Stimulated activated effector memory CD8-positive, alpha-beta T cell treated with anti-CD3 and anti-CD28 coated beads, Interleukin-12 subunit alpha, Interleukin-12 subunit beta, amount 100 ng/mL, for 72 hours (primary cell): ENCODE measurements around the gene CD58.

ENCODE experiments used
- ATAC-seq: fragments of 150-1000 bp; cut with Tn5 transposase; 2 replicates; pipeline ENCODE4 v1.10.0; 2021
- DNase-seq, 2 donors: peaks; one replicate each; pipeline ENCODE4 v3.0.0; 2021 to 2022; ENCODE audit warnings: low spot score in 2 of 2
- H3K27ac Mint-ChIP-seq: one replicate; pipeline ENCODE4 v1.8.0; 2022; ENCODE audit warnings: mild to moderate bottlenecking, mixed read lengths
- H3K36me3 Mint-ChIP-seq: one replicate; pipeline ENCODE4 v1.8.0; 2022; ENCODE audit warnings: mild to moderate bottlenecking, mixed read lengths
- H3K4me1 Mint-ChIP-seq: one replicate; pipeline ENCODE4 v1.8.0; 2022; ENCODE audit warnings: mixed read lengths
- H3K4me3 Mint-ChIP-seq: one replicate; pipeline ENCODE4 v1.8.0; 2022; ENCODE audit warnings: mild to moderate bottlenecking, mixed read lengths
- H3K9me3 Mint-ChIP-seq: one replicate; pipeline ENCODE4 v1.8.0; 2022; ENCODE audit warnings: mixed read lengths

CD58 gene

DNA sequence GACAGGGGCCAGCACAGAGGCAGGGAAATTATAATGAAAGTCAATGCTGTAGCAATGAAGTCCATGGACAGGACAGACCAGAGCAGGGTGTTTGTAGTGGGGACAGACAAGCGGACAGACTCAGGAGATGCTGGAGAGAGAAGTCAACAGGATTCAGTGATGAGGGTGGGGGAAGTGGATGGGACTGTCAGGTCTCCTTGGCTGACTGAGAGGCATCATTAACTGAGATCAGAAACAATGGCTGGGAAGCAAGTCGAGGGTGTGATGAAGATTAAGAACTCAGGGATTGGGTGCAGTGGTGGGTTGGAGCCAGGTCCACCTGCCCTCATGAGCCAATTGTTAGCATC lies 25.5 kb downstream of the CD58 start:
- peak overlapping the region; percentile 83 for H3K4me3 Mint-ChIP-seq
- H3K4me1 Mint-ChIP-seq: peaks cover 84% of the 10 kb centered on the region

DNA sequence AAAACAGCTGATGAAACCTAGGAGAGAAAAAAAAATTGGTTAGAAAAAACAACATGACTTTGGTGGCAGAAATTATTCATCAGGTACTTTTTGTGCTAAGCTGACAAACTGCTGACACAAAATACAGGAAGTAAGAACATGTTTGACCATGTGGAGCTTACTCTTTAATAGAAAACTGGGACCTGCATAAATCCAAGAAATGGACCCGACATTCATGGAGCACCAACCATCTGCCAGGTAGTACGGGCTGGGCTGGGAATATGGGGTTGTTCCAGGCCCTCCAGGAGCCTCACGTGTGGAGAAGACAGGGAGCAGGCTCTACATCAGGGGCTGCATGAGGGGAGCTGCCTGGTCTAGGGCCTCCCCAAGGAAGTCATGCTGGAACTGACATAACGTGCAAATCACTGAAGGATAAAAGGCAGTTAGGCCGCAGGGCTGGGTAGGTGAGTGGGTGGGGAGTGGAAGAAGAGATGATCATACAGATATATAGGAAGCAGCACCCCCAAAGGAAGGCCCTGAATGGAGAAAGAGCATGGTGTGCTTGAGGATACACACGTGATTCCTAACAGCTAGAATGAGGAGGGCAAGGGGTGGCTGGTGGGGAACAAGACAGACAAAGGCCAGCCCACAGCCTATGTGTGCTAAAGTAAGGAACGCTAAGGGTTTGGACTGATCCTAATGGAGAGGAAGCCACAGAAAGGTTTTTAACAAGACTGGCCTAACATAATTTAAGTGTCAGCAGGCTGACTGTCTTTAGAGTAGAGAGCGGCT lies 26.1 kb downstream of the CD58 start:
- Mint-ChIP-seq H3K4me1 (peaks cover 86% of the 10 kb centered on the region), H3K27ac (peak overlapping the region; percentile 98), H3K36me3 (peaks cover 82% of the 10 kb centered on the region), H3K4me3 (peak overlapping the region; percentile 83), H3K9me3 (no peaks in the 10 kb centered on the region)
- ATAC-seq (peak; percentile 69), DNase-seq (peak in 1 of 2 donors; percentile 77)

More for the DNA sequence above, 25.5 kb downstream of the CD58 start:
- H3K9me3 Mint-ChIP-seq: no peaks in the 10 kb centered on the region
- ATAC-seq (no peak), DNase-seq (peak in 1 of 2 donors; percentile 51)
- H3K36me3 Mint-ChIP-seq: peaks cover 79% of the 10 kb centered on the region
- peak overlapping the region; percentile 98 for H3K27ac Mint-ChIP-seq

GRCh38 chr1:116540088-116540487 lies 30.7 kb downstream of the CD58 start:
- H3K9me3 Mint-ChIP-seq: peaks cover 3% of the 10 kb centered on the region
- peak overlapping the region; percentile 8 for H3K4me3 Mint-ChIP-seq
- ATAC-seq (peak; percentile 65), DNase-seq (peak in 1 of 2 donors; percentile 46)
- peaks cover 99% of the 10 kb centered on the region for H3K36me3 Mint-ChIP-seq
- H3K27ac Mint-ChIP-seq: peak overlapping the region; percentile 14
- H3K4me1 Mint-ChIP-seq: peaks cover 76% of the 10 kb centered on the region

GRCh38 chr1:116538544-116538943 lies 32.3 kb downstream of the CD58 start:
- peak; percentile 98 for ATAC-seq
- H3K9me3 Mint-ChIP-seq: peaks cover 3% of the 10 kb centered on the region
- H3K27ac Mint-ChIP-seq: peak overlapping the region; percentile 14
- H3K36me3 Mint-ChIP-seq: peaks cover 99% of the 10 kb centered on the region
- peak overlapping the region; percentile 8 for H3K4me3 Mint-ChIP-seq
- no peak for DNase-seq
- H3K4me1 Mint-ChIP-seq: peaks cover 71% of the 10 kb centered on the region

- no peak for DNase-seq
- Mint-ChIP-seq H3K4me1 (peaks cover 70% of the 10 kb centered on the region), H3K4me3 (peak overlapping the region; percentile 8), H3K9me3 (peaks cover 3% of the 10 kb centered on the region), H3K36me3 (peaks cover 99% of the 10 kb centered on the region), H3K27ac (peak overlapping the region; percentile 14)
- no peak for ATAC-seq
These were observed 32.9 kb downstream of the CD58 start for GRCh38 chr1:116537898-116538297.

DNA sequence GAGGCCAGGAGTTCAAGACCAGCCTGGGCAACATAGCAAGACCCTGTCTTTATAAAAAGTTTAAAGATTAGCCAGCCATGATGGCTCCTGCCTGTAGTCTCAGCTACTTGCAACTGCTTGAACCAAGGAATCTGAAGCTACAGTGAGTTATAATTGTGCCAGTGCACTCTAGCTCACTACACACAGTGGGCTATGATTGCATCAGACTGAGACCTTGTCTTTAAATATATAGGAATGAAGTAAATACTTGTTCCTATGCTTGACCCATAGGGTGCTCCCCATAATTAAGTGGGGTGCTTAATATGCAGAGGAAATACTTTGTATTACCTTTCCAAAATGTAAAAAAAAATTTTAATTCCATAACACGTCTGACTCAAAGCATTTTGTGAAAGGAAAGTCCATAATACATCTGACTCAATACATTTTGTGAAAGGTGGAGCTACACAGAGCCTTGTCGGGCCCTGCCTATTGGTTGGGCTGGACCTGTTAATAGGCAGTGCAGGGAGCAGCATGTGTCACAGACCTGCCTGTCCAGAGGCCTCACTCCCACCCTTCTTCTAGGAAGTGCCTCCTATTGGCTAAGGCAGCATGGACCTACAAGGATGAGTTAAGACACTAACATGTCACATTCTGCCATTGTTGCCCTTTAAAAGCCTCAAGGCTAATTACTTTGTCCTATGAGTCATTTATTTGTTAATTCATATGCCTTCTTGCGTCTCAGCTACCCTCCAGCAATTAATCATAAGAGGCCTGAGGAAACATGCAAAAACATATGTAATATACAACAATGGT lies 33.6 kb downstream of the CD58 start:
- DNase-seq (peak in 1 of 2 donors; percentile 29), ATAC-seq (peak; percentile 44)
- H3K36me3 Mint-ChIP-seq: peaks cover 99% of the 10 kb centered on the region
- peaks cover 63% of the 10 kb centered on the region for H3K4me1 Mint-ChIP-seq
- H3K9me3 Mint-ChIP-seq: peaks cover 3% of the 10 kb centered on the region
- no peak overlapping the region for H3K4me3 Mint-ChIP-seq
- peak overlapping the region; percentile 14 for H3K27ac Mint-ChIP-seq

DNA sequence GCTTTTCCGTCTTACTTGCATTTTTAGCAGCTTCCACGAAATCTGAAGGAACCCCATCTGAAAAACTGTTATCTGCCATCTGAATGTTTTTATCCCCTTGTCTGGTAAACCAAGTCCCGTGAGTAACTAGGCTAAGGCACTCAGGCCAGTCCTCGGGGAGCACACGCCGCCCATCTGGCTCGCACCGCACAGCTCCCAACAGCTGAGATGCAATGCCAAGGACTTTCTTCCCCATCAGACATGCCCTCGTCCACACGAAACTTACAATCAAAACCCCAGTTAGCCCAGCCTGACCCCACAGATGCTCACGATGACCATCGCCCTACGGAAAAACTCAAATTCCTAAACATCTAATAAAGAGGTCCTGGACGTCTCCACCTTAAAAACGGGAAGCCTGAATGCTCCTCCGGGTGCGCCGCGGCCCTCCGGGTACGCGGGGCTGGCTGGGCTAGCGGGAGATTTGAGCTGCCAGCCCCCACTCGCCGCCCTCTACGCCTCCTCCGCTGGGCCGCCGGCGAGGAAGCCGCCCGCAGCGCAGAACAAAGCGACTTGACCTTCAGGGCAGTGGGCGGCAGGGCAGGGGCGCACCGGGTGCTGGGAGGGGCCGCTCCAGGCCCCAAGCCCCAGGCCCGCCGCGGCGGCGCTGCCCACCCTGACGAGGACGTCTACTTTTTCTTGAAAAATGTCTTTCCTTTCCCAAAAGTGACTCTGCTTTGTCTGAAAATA lies 36.6 kb downstream of the CD58 start:
- Mint-ChIP-seq H3K4me3 (no peak overlapping the region), H3K36me3 (peaks cover 94% of the 10 kb centered on the region), H3K27ac (no peak overlapping the region), H3K4me1 (peaks cover 42% of the 10 kb centered on the region), H3K9me3 (peaks cover 3% of the 10 kb centered on the region)
- DNase-seq (peak in 1 of 2 donors; percentile 18), ATAC-seq (no peak)

DNA sequence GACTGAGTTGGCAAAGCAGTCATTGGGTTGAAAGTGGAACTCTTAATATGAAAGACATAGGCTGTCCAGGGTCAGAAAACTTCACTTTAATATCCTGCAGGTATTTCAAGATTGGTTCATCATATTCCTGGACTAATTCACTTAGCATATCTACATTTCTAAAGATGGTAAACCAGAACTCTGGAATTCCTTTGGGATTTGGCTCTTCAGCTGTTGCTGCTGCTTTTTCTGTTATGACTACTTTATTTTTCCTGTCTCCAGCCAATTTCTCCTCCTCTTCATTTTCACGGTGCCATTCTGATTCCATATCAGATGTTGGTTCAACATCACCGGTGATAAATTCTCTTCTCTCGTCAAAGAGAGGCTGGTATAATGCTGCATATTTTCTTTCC lies 37.4 kb downstream of the CD58 start:
- Mint-ChIP-seq H3K9me3 (peaks cover 8% of the 10 kb centered on the region), H3K4me3 (no peak overlapping the region), H3K27ac (no peak overlapping the region), H3K36me3 (peaks cover 86% of the 10 kb centered on the region), H3K4me1 (peaks cover 40% of the 10 kb centered on the region)
- ATAC-seq (no peak), DNase-seq (peak in 1 of 2 donors; percentile 3)

DNA sequence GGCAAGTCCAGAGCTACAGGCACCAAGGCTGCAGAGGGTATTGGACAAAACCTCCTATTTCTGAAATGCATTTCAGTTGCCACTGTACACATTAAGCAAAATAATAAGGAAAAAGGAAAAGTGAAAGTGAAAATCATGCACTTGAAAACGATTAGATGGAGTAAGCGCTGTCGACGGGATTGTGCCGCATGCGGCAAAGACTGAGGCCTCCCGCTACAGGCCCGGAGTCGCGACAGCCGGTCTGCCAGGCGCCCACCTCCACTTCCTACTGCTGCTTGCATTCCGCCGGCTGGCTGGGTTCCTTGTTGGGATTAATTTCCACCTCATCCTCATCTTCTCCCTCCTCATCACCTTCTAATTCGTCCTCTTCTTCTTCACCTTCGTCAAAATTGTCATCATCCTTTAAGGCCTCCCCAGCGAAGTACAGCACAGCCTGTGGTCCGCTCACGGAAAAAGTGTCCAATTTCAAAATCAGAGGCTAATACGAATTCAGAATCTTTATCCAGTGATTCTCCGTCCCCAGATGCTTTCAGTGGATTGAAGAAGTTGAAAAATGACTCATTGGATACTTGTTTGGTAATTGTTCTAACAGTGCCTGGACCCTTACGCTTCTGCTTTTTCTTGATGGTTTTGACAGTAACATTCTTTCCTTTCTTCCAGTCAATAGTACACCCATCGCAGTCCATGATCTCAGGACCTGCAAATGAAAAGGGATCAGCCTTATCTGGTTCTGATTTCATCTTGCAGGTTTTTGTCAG lies 38.0 kb downstream of the CD58 start:
- Mint-ChIP-seq H3K4me1 (peaks cover 34% of the 10 kb centered on the region), H3K9me3 (peaks cover 8% of the 10 kb centered on the region), H3K4me3 (no peak overlapping the region), H3K36me3 (peaks cover 80% of the 10 kb centered on the region), H3K27ac (no peak overlapping the region)
- DNase-seq (peak in 1 of 2 donors; percentile 25), ATAC-seq (no peak)

DNA sequence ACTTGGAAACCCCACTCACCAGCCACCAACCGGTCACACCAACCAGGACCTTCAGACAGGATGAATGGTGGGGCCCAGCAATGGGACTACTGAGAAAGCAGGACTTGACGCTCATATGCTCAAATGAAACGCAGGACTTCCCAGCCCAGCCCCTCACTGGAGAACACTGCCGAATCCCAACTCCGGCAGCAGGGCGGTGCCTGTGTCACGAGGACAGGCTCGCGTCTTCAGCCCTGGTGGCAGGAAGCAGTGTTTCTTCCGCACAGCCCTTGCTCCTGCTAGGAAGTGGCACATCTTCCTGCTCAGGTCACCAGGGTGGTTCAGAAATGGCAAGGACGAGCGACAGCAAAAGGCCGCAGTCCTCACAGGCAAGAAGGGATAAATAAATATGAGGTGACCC lies 38.9 kb downstream of the CD58 start:
- Mint-ChIP-seq H3K4me1 (peaks cover 34% of the 10 kb centered on the region), H3K36me3 (peaks cover 71% of the 10 kb centered on the region), H3K4me3 (no peak overlapping the region), H3K9me3 (peaks cover 8% of the 10 kb centered on the region), H3K27ac (no peak overlapping the region)
- DNase-seq (no peak), ATAC-seq (no peak)

GRCh38 chr1:116529681-116530080 lies 41.1 kb downstream of the CD58 start:
- peak in 1 of 2 donors; percentile 26 for DNase-seq
- ATAC-seq: peak; percentile 58
- H3K27ac Mint-ChIP-seq: no peak overlapping the region
- peaks cover 24% of the 10 kb centered on the region for H3K4me1 Mint-ChIP-seq
- peaks cover 49% of the 10 kb centered on the region for H3K36me3 Mint-ChIP-seq
- H3K9me3 Mint-ChIP-seq: peaks cover 5% of the 10 kb centered on the region
- no peak overlapping the region for H3K4me3 Mint-ChIP-seq

DNA sequence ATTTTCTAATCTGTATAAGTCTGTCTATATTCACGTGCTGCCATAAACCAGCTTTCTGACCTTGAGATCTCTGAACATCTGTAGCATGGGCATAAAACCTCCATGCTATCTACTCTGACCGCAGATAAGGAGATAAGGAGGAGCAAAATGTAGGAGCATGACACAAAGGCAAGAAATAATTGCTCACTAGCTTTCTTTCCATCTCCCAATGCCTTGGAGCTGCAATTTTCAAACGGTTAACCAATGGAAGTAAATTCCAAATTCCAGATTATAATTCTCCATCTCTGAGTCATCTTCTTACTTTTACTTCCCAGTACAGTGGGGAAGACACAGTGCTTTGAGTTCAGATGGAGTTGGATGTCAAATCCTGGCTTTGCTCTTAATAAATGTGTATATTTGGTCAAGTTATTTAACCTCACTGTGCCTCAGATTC lies 41.6 kb downstream of the CD58 start:
- Mint-ChIP-seq H3K9me3 (peaks cover 5% of the 10 kb centered on the region), H3K27ac (no peak overlapping the region), H3K4me3 (no peak overlapping the region), H3K4me1 (peaks cover 24% of the 10 kb centered on the region), H3K36me3 (peaks cover 44% of the 10 kb centered on the region)
- ATAC-seq (no peak), DNase-seq (no peak)

DNA sequence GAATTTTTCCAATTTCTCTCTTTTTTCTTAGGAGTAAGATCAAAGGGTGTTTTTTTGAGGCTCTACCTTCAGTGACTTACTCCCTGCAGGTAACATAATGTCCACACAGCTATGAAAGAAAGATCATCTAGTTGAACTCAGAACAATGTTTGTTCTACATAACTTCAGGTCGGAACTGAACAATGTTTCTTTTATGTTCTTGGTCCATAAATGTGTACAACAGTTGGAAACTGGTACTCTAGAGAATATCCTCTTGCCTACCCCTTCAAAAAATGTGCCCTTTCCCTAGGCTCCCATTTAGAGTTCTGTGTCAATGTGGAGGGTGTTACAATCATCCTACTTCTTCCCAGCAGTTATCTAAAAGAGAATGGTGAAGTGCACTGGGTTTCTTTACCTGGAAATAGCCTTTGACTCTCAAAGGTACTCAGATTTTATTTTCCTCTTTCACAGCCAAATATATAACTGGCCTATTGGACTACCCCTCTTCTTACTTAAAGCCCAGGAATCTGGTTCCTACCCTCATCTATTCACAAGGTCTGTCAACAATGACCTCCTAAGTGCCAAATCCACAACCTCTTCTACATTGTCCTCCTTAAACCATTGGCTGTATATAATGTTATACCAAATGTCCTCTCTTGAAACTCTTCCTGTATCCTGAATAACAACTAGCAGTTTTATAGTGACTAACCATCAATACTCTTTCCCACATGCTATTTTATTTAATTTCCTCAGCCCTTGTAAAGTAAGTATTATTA lies 42.3 kb downstream of the CD58 start:
- peaks cover 17% of the 10 kb centered on the region for H3K4me1 Mint-ChIP-seq
- H3K9me3 Mint-ChIP-seq: peaks cover 5% of the 10 kb centered on the region
- peaks cover 37% of the 10 kb centered on the region for H3K36me3 Mint-ChIP-seq
- DNase-seq: peak in 1 of 2 donors; percentile 12
- no peak overlapping the region for H3K27ac Mint-ChIP-seq
- no peak for ATAC-seq
- no peak overlapping the region for H3K4me3 Mint-ChIP-seq

DNA sequence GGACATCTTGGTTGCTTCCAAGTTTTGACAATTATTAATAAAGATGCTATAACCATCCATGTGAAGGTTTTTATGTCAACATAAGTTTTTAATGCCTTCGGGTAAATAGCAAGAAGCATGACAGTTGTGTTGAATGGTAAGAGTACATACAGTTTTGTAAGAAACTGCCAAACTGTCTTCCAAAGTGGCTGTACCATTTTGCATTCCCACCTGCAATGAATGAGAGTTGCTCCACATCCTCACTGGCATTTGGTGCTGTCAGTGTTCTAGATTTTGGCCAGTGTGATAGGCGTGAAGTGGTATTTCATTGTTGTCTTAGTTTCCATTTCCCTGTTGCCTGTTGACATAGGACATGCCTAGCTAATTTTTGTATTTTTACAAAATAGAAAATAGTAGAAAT lies 45.4 kb downstream of the CD58 start:
- Mint-ChIP-seq H3K36me3 (peaks cover 30% of the 10 kb centered on the region), H3K4me1 (peaks cover 12% of the 10 kb centered on the region), H3K27ac (no peak overlapping the region), H3K9me3 (peaks cover 5% of the 10 kb centered on the region), H3K4me3 (no peak overlapping the region)
- ATAC-seq (no peak), DNase-seq (peak in 1 of 2 donors; percentile 17)
